Stimulated activated CD4-positive, alpha-beta T cell treated with anti-CD3 and anti-CD28 coated beads, Interleukin-2, amount 100 ng/mL, for 24 hours (primary cell): ENCODE data around the gene HNRNPA0.

Experiments used
- DNase-seq, 2 donors: peaks; one replicate each; pipeline ENCODE4 v3.0.0-alpha.2; 2020

HNRNPA0 gene

GRCh38 chr5:137753691-137754187, 424 bp downstream of the HNRNPA0 start:
- DNase-seq: no peak

DNA sequence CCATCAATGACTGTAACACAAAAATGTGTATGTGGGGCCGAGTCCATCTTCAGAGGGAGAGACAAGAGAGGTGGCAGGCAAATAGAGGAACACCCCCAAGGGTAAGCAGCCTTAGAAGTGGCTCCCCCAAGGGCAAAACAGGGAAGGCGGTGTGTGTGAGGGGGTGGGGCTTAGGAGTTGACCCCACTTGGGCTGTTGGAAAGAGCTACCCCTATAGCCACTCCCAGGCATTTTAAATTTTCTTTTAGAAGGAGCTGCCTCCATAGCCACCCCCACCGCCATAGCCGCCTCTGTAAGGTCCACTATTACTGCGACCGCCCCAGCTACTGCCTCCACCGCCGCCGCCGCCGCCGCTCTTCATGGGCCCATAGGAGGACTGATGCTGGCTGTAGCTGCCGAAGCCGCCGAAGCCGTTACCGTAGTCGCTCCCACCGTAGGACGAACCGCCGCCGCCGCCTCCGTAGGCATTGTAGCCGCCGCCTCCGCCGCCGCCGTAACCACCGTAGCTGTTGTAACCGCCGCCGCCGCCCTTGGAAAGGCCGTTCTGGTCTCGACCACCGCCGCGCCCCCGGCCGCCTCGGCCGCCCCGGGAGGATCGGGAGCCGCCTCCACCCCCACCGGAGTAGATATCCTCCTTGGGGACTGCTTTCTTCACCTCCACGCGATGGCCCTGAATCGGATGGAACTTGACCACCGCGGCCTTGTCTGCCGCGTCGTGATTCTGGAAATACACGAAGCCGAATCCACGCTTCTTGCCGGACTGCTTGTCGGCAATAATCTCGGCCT, 1.1 kb downstream of the HNRNPA0 start:
- peak; percentile 47 to 48 for DNase-seq

DNA sequence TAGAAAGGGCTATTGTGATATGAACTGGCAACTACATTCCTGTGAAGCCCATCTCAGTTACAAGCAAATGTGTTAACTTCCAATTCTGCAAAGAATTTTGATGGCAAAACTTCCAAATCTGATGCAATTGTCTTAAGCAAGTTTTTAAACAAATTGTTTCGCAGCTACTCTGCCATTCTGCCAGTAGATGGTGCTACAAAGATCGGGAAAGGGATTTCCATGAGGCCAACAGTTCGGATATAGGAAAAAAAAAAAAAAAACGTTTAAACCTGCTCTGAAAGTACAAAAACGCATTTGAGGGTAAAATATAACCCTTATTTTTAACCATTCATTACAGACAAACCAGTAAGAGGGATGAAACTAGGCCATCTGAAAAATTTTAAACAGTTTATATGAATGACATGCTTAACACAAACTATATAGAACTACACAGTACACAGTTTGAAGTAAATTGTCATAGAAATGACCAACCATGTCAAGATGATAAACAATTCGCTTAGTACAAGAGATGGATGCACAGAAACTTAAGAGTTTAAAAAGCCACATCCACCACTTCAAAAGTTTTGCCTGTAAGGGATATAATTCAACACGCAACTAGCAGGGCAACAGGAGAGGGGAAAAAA, 2.2 kb downstream of the HNRNPA0 start:
- DNase-seq: no peak

- no peak for DNase-seq
Measured at GRCh38 chr5:137750436-137750835, 3.7 kb downstream of the HNRNPA0 start.

GRCh38 chr5:137747848-137748247, 6.3 kb downstream of the HNRNPA0 start:
- DNase-seq: no peak

- DNase-seq: peak; percentile 39 to 69
Measured at GRCh38 chr5:137743031-137743640, 11.0 kb downstream of the HNRNPA0 start.

- DNase-seq: no peak
Measured at GRCh38 chr5:137741718-137742117, 12.4 kb downstream of the HNRNPA0 start.

GRCh38 chr5:137739737-137740136, 14.4 kb downstream of the HNRNPA0 start:
- no peak for DNase-seq

DNA sequence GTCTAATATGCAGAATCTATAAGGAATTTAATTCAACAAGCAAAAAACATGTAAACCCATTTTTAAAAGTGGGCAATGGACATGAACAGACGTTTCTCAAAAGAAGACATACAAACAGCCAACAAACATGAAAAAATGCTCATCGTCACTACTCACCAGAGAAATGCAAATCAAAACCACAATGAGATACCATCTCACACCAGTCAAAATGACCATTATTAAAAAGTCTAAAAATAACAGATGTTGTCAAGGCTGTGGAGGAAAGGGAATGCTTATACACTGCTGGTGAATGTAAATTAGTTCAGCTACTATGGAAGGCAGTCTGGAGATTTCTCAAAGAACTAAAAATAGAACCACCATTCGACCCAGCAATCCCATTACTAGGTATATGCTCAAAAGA, 15.2 kb downstream of the HNRNPA0 start:
- DNase-seq: no peak

GRCh38 chr5:137737349-137738131, 16.6 kb downstream of the HNRNPA0 start:
- DNase-seq: peak; percentile 14 to 51

DNA sequence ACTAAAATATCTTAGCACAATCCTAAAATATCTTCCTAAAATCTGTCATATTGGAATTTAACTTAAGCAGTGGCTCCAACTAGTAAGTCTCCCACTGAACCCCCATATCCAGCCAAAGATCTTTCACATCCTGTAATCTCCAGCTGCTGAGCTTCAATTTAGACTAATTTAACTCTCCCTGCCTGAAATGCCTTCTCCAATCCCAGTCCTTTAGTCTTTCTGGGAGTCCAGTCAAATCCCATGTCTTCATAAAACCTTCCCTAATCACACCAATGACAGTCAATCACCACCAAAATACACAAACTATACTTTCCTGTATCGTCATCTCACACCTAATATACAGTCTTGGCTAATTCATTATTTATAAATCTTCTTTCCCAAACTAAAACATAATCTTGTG, 17.7 kb downstream of the HNRNPA0 start:
- no peak for DNase-seq

DNA sequence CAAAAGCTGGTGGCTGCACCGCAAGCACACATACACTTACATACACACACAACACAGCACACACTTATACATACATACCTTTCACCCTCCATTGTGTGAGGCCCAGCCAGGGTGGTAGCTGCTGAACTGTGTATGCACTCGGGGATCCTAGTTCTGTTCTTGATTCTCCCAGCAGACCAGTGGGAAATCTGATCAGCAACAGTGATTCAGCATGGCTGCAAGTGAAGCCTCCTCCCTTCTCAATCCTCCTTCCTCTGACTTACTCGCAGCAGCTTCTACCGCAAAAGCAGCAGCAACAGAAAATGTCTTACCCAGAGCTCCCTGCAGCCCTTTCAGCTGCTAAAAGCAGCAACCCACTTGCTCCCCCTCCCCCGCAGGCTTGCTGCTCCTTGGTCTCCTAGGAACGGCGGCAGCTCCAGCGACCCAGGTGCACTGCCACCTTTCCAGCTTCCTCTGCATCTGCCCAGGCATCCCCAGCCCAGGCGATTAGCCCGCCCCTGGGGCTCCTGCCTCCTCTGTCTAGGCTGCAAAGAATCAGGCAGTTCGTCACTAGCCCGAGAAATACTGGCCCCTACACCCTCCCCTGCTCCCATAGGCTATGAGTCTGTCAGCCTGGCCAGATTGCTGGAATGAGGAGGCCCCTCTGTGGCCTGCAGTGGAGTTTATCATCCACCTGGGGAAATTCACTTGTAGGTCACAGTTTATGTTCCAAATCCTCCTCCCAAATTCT, 18.4 kb downstream of the HNRNPA0 start, which contains the start of gene KLHL3:
TSS of gene KLHL3 (minus strand) at position 535 of the 730 bp plus-strand sequence. CDS start at position 92, 443 bp downstream.
- peak; percentile 40 for DNase-seq

DNA sequence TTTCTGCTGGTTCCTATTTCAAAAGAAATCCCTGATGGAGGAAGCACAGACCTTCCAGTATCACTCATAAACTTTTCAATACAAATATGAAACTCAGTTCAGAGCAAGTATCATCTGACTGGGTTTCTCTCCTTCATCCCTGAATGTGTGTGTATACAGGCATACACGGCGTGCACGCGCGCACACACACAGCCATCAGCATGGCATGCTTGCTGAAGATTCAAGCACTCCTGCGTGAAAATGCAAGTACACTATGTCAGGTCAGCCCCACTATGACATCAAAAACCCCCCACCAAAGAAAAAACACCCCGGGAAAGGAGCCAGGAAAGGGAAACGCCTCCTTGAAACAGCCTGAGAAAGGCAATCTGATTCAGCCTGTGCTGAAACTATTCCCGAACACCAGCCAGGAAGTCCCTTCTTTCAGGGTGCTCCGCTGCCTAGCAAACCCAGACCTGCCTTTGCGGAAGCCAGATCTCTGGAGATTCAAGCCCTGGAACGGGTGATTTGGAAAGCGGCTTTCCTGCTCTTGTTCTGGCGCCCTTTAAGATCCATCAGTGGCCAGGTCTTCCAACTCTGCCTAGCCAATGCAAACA, 19.1 kb downstream of the HNRNPA0 start:
- peak; percentile 26 to 27 for DNase-seq

DNA sequence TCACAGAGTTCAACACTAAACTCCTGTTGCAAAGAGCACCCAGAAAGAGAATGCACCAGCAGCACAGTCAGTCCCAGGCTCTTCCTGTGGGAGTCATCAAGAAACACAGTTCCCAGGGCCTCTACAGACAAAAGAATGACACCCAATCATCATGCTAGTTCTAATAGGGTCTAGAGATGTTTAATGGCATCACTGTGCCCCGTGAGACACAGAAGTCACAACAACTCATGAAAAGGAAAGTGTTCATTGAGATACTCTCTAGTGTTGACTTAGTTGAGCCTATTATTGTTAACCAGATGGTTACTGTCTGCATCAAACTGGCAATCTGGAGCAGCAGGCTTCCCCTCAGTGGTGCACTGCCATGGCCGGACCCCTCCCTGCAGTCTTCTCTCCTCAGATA, 19.8 kb downstream of the HNRNPA0 start:
- DNase-seq: no peak

- DNase-seq: no peak
Measured at GRCh38 chr5:137733922-137734321, 20.2 kb downstream of the HNRNPA0 start.

DNA sequence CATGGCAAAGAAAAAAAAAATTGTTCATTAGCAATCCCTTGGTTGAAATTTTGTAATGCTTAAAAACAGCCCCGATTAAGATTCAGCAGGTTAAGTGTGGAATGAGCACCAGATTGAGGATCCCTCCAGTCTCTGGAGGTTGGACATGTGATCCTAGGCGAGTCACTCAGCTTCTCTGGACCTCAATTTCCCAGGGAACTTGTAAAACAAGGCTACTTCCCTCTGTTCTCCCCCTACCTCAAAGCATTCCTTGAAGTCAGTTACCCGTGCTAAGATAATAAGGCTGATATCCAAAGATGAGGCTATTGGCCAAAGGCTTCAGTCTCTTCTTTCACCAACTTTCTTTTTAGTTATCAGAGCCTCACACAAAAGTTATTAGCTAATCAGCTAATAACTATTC, 21.2 kb downstream of the HNRNPA0 start:
- DNase-seq: no peak

DNA sequence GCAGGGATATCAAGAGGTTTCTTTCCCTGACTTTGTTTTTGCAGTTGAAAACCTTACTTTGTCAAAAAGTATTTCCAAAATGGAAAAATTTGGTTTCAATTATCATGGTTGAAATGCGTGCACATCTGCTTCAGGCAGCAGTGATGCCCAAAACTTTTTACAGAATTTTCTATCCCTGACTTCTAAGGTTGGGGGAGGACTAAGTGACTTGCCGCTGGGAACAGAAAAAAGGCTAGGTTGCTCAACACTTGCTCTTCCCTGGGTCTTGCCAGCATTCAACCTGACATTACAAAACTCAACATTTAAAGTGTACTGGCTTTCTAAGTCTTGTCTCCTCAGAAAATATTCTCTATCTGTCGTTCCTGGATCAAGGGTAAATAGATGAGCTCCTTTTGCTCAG, 23.0 kb downstream of the HNRNPA0 start:
- DNase-seq: no peak

DNA sequence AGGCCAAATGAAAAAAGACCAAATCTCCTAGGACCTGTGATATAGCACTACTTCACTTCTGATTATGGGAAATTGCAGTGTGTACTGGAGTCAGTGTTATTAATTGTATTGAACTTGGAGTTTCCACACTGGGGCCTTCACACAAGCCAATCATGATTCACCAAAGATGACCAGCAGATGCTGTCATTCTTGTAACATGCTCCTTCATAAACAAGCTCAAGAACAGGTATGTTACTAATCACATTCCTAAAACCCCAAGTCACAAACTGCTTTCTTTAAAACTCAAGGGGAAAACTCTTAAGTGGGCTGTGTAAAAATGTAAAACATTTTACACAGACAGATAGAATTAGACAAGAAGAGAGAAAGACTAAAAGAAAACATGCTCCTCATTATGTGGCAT, 23.8 kb downstream of the HNRNPA0 start:
- no peak for DNase-seq

- DNase-seq: no peak
Measured at GRCh38 chr5:137728048-137728447, 26.1 kb downstream of the HNRNPA0 start.

- no peak for DNase-seq
Measured at GRCh38 chr5:137727623-137728022, 26.5 kb downstream of the HNRNPA0 start.

DNA sequence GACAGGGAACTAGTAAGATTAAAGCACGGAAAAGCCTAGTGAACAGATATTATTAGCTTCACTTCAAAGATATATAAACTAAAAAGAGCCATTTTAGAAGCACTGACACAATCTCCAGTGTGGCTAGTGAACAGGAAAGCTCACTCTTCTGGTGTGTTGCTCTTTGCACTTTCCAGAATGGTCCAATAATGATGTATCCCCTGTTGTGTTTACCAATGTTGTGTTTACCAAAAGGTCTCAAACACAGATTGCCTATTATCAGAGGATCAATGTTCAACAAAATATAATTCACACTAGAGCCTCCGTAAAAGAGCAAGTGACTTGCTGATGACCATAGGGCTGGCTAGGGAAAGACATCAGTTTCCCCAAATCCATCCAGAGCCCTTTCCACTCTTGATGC, 29.9 kb downstream of the HNRNPA0 start:
- no peak for DNase-seq

GRCh38 chr5:137718611-137719010, 35.6 kb downstream of the HNRNPA0 start:
- DNase-seq: no peak
